GM18519 (cell line): ENCODE measurements around the gene IST1.
"Not testable (repeated sequence)": the region's sequence is repeated elsewhere in the genome, so short reads cannot be mapped to it uniquely, and the experiment has no call there.

Source experiments
- ATAC-seq: cut with Tn5 transposase; IDR thresholded peaks from one replicate; pipeline ENCODE4 v1.9.1; 2021; ENCODE audit warnings: mild to moderate bottlenecking, moderate library complexity; ENCODE audit not compliant: unreplicated experiment, low FRiP score

Gene IST1

GRCh38 chr16:71880176-71880575, 15.2 kb upstream of the IST1 start:
- ATAC-seq, result no peak

- peak; percentile 32 for ATAC-seq
Observed at GRCh38 chr16:71882505-71883167, 12.7 kb upstream of the IST1 start.

GRCh38 chr16:71883168-71883848, 12.0 kb upstream of the IST1 start:
- ATAC-seq, result no peak

- no peak for ATAC-seq
Observed at GRCh38 chr16:71883849-71884638, 11.3 kb upstream of the IST1 start, which contains the start of gene ZNF821. Gene ZNF821 (minus strand): TSS chr16:71884182. CDS start chr16:71879946, 4,236 bp downstream.

GRCh38 chr16:71885261-71885650, 10.1 kb upstream of the IST1 start:
- no peak for ATAC-seq

GRCh38 chr16:71889147-71889546, 6.2 kb upstream of the IST1 start:
- ATAC-seq, result no peak

- ATAC-seq, result no peak
Observed at GRCh38 chr16:71893888-71894228, 1.5 kb upstream of the IST1 start.

GRCh38 chr16:71894229-71894920, 956 bp upstream of the IST1 start:
- ATAC-seq, result no peak

- peak; percentile 19 for ATAC-seq
Observed at GRCh38 chr16:71895679-71896365, 491 bp downstream of the IST1 start.

GRCh38 chr16:71896764-71897368, 1.5 kb downstream of the IST1 start:
- ATAC-seq, result no peak

- ATAC-seq, result no peak
Observed at GRCh38 chr16:71899171-71899570, 3.8 kb downstream of the IST1 start.

GRCh38 chr16:71902656-71903365, 7.5 kb downstream of the IST1 start:
- no peak for ATAC-seq

GRCh38 chr16:71903608-71904007, 8.3 kb downstream of the IST1 start:
- no peak for ATAC-seq

- no peak for ATAC-seq
Observed at GRCh38 chr16:71904239-71904638, 8.9 kb downstream of the IST1 start.

GRCh38 chr16:71905765-71906164, 10.4 kb downstream of the IST1 start:
- ATAC-seq, result not testable (repeated sequence)

- no peak for ATAC-seq
Observed at GRCh38 chr16:71911121-71911520, 15.8 kb downstream of the IST1 start.

GRCh38 chr16:71912534-71913275, 17.4 kb downstream of the IST1 start:
- no peak for ATAC-seq

- ATAC-seq, result no peak
Observed at GRCh38 chr16:71914802-71915201, 19.5 kb downstream of the IST1 start.

GRCh38 chr16:71915350-71915749, 20.0 kb downstream of the IST1 start:
- ATAC-seq, result no peak
